ENCODE measurements around the gene TSPAN32.

Gene TSPAN32

GRCh38 chr11:2367266-2368160 lies 65.7 kb downstream of the TSPAN32 start:
- no peak for DNase-seq

Measured in activated T-cell treated with anti-CD3 and anti-CD28 coated beads for 4 hours (primary cell).